ENCODE measurements around the gene FNDC3A.

The FNDC3A gene

GRCh38 chr13:48949566-48950500, 25.9 kb upstream of the FNDC3A start:
- Histone ChIP-seq H3K9me3 (ENCODE audit: control insufficient read depth, insufficient read depth, low read length) (no peaks in the 10 kb centered on the region), H3K27ac (ENCODE audit: low read length) (no peak overlapping the region), H3K4me3 (ENCODE audit: low read length) (no peak overlapping the region), H3K4me1 (ENCODE audit: control insufficient read depth, insufficient read depth, low read length) (no peaks in the 10 kb centered on the region), H3K36me3 (ENCODE audit: control insufficient read depth, insufficient read depth, low read length) (no peaks in the 10 kb centered on the region), H3K27me3 (ENCODE audit: control insufficient read depth, insufficient read depth, low read length) (no peaks in the 10 kb centered on the region)
- DNase-seq (ENCODE audit: low read depth, low spot score): no peak
- WGBS (ENCODE audit: insufficient coverage, insufficient read length): no CpG with 5 or more reads among the region's 4 CpGs

- no peaks in the 10 kb centered on the region for H3K9me3 ChIP-seq (ENCODE audit: control insufficient read depth, insufficient read depth, low read length)
- H3K4me3 ChIP-seq (ENCODE audit: low read length): no peak overlapping the region
- no peaks in the 10 kb centered on the region for H3K36me3 ChIP-seq (ENCODE audit: control insufficient read depth, insufficient read depth, low read length)
- DNase-seq (ENCODE audit: low read depth, low spot score): no peak
- WGBS (ENCODE audit: insufficient coverage, insufficient read length): no CpG with 5 or more reads among the region's 1 CpG
- no peaks in the 10 kb centered on the region for H3K4me1 ChIP-seq (ENCODE audit: control insufficient read depth, insufficient read depth, low read length)
- H3K27ac ChIP-seq (ENCODE audit: low read length): no peak overlapping the region
- H3K27me3 ChIP-seq (ENCODE audit: control insufficient read depth, insufficient read depth, low read length): no peaks in the 10 kb centered on the region
Measured at GRCh38 chr13:48950501-48950875, 25.2 kb upstream of the FNDC3A start.

- DNase-seq (ENCODE audit: low read depth, low spot score): no peak
- Histone ChIP-seq H3K4me3 (ENCODE audit: low read length) (no peak overlapping the region), H3K27ac (ENCODE audit: low read length) (no peak overlapping the region), H3K36me3 (ENCODE audit: control insufficient read depth, insufficient read depth, low read length) (no peaks in the 10 kb centered on the region), H3K27me3 (ENCODE audit: control insufficient read depth, insufficient read depth, low read length) (no peaks in the 10 kb centered on the region), H3K9me3 (ENCODE audit: control insufficient read depth, insufficient read depth, low read length) (no peaks in the 10 kb centered on the region), H3K4me1 (ENCODE audit: control insufficient read depth, insufficient read depth, low read length) (no peaks in the 10 kb centered on the region)
- no CpG with 5 or more reads among the region's 6 CpGs for WGBS (ENCODE audit: insufficient coverage, insufficient read length)
Measured at GRCh38 chr13:48954081-48954480, 21.6 kb upstream of the FNDC3A start.

DNA sequence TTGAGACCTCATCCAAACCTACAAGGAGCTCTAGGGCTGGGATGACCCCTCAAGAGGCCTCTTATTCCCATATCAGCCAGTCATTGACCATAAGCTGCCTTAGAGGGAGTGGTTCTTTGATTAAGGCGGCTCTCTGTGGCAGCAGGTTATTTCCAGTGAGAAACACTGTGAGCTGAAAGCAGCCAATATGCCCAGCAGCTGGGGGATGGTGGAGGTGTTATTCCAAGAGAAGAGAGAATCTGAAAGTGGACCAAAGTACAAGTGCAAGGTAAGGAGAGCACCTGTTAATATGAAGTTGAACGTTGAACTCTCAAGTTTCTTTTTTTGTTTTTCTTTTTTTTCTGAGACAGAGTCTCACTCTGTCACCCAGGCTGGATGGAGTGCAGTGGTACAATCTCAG, 20.2 kb upstream of the FNDC3A start:
- no peaks in the 10 kb centered on the region for H3K27me3 ChIP-seq (ENCODE audit: control insufficient read depth, insufficient read depth, low read length)
- no peaks in the 10 kb centered on the region for H3K9me3 ChIP-seq (ENCODE audit: control insufficient read depth, insufficient read depth, low read length)
- H3K4me1 ChIP-seq (ENCODE audit: control insufficient read depth, insufficient read depth, low read length): no peaks in the 10 kb centered on the region
- no peak for DNase-seq (ENCODE audit: low read depth, low spot score)
- H3K36me3 ChIP-seq (ENCODE audit: control insufficient read depth, insufficient read depth, low read length): no peaks in the 10 kb centered on the region
- no peak overlapping the region for H3K27ac ChIP-seq (ENCODE audit: low read length)
- no CpG with 5 or more reads among the region's 2 CpGs for WGBS (ENCODE audit: insufficient coverage, insufficient read length)
- no peak overlapping the region for H3K4me3 ChIP-seq (ENCODE audit: low read length)

GRCh38 chr13:48961379-48961778, 14.3 kb upstream of the FNDC3A start:
- DNase-seq (ENCODE audit: low read depth, low spot score): no peak
- no peaks in the 10 kb centered on the region for H3K9me3 ChIP-seq (ENCODE audit: control insufficient read depth, insufficient read depth, low read length)
- no peaks in the 10 kb centered on the region for H3K4me1 ChIP-seq (ENCODE audit: control insufficient read depth, insufficient read depth, low read length)
- no peaks in the 10 kb centered on the region for H3K36me3 ChIP-seq (ENCODE audit: control insufficient read depth, insufficient read depth, low read length)
- H3K27ac ChIP-seq (ENCODE audit: low read length): no peak overlapping the region
- no peak overlapping the region for H3K4me3 ChIP-seq (ENCODE audit: low read length)
- no peaks in the 10 kb centered on the region for H3K27me3 ChIP-seq (ENCODE audit: control insufficient read depth, insufficient read depth, low read length)
- no CpG with 5 or more reads among the region's 2 CpGs for WGBS (ENCODE audit: insufficient coverage, insufficient read length)

GRCh38 chr13:48962281-48962680, 13.4 kb upstream of the FNDC3A start:
- H3K27me3 ChIP-seq (ENCODE audit: control insufficient read depth, insufficient read depth, low read length): no peaks in the 10 kb centered on the region
- no peak for DNase-seq (ENCODE audit: low read depth, low spot score)
- H3K36me3 ChIP-seq (ENCODE audit: control insufficient read depth, insufficient read depth, low read length): no peaks in the 10 kb centered on the region
- no peak overlapping the region for H3K27ac ChIP-seq (ENCODE audit: low read length)
- H3K9me3 ChIP-seq (ENCODE audit: control insufficient read depth, insufficient read depth, low read length): no peaks in the 10 kb centered on the region
- H3K4me3 ChIP-seq (ENCODE audit: low read length): no peak overlapping the region
- WGBS (ENCODE audit: insufficient coverage, insufficient read length): no CpG with 5 or more reads among the region's 4 CpGs
- no peaks in the 10 kb centered on the region for H3K4me1 ChIP-seq (ENCODE audit: control insufficient read depth, insufficient read depth, low read length)

GRCh38 chr13:48965736-48966135, 10.0 kb upstream of the FNDC3A start:
- no peaks in the 10 kb centered on the region for H3K27me3 ChIP-seq (ENCODE audit: control insufficient read depth, insufficient read depth, low read length)
- no peaks in the 10 kb centered on the region for H3K9me3 ChIP-seq (ENCODE audit: control insufficient read depth, insufficient read depth, low read length)
- no peaks in the 10 kb centered on the region for H3K4me1 ChIP-seq (ENCODE audit: control insufficient read depth, insufficient read depth, low read length)
- no peak overlapping the region for H3K4me3 ChIP-seq (ENCODE audit: low read length)
- H3K36me3 ChIP-seq (ENCODE audit: control insufficient read depth, insufficient read depth, low read length): no peaks in the 10 kb centered on the region
- DNase-seq (ENCODE audit: low read depth, low spot score): no peak
- WGBS (ENCODE audit: insufficient coverage, insufficient read length): 100% methylated on average over 1 of the region's 2 CpGs
- H3K27ac ChIP-seq (ENCODE audit: low read length): no peak overlapping the region

- no CpG with 5 or more reads among the region's 1 CpG for WGBS (ENCODE audit: insufficient coverage, insufficient read length)
- no peaks in the 10 kb centered on the region for H3K36me3 ChIP-seq (ENCODE audit: control insufficient read depth, insufficient read depth, low read length)
- no peak overlapping the region for H3K4me3 ChIP-seq (ENCODE audit: low read length)
- H3K27ac ChIP-seq (ENCODE audit: low read length): no peak overlapping the region
- H3K27me3 ChIP-seq (ENCODE audit: control insufficient read depth, insufficient read depth, low read length): no peaks in the 10 kb centered on the region
- H3K9me3 ChIP-seq (ENCODE audit: control insufficient read depth, insufficient read depth, low read length): no peaks in the 10 kb centered on the region
- no peak for DNase-seq (ENCODE audit: low read depth, low spot score)
- no peaks in the 10 kb centered on the region for H3K4me1 ChIP-seq (ENCODE audit: control insufficient read depth, insufficient read depth, low read length)
Measured at GRCh38 chr13:48969685-48970084, 6.0 kb upstream of the FNDC3A start.

- Histone ChIP-seq H3K9me3 (ENCODE audit: control insufficient read depth, insufficient read depth, low read length) (no peaks in the 10 kb centered on the region), H3K4me3 (ENCODE audit: low read length) (no peak overlapping the region), H3K36me3 (ENCODE audit: control insufficient read depth, insufficient read depth, low read length) (no peaks in the 10 kb centered on the region), H3K4me1 (ENCODE audit: control insufficient read depth, insufficient read depth, low read length) (no peaks in the 10 kb centered on the region), H3K27ac (ENCODE audit: low read length) (no peak overlapping the region), H3K27me3 (ENCODE audit: control insufficient read depth, insufficient read depth, low read length) (no peaks in the 10 kb centered on the region)
- DNase-seq (ENCODE audit: low read depth, low spot score): no peak
- WGBS (ENCODE audit: insufficient coverage, insufficient read length): no CpG with 5 or more reads among the region's 1 CpG
Measured at GRCh38 chr13:48973845-48974431, 1.8 kb upstream of the FNDC3A start.

DNA sequence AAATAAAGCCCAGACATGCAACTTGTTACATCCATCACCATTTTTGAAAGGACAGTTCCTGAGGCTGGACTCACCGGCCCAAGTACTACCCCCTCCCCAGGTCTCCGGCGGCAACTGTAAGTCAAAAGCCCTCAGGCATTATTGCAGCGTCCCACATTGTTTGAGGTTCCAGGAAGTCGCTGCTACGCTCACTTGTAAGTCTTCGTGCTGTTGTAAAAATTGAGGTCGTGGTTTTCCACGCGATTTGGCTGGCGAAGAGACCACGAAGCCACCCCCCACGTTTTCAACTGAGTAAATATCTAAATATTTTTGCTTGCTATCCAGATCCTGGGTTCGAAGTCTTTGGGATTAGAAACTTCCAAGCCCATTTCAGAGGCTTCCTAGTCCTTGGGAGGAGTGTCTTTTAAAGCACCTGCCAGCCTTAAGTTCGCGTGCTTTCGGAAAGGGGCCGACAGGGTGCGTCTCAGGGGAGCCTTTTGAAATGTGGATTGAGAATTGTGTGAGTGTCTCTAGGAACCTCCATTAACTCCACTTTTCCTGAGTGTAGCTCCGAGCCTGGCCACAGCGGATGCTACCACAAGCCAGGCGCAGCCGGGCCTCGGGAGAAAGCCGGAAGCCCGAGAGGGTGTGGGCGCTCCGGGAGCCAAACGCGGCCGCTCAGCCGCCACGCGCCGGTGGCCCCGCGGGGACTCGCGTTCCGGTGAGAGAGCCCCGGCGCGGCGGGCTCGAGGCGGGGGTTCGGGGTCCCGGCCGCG, 434 bp upstream of the FNDC3A start:
- H3K36me3 ChIP-seq (ENCODE audit: control insufficient read depth, insufficient read depth, low read length): no peaks in the 10 kb centered on the region
- no peaks in the 10 kb centered on the region for H3K27me3 ChIP-seq (ENCODE audit: control insufficient read depth, insufficient read depth, low read length)
- peaks cover 1% of the 10 kb centered on the region; the same call in 1 of the 2 replicates for H3K4me1 ChIP-seq (ENCODE audit: control insufficient read depth, insufficient read depth, low read length)
- no peak for DNase-seq (ENCODE audit: low read depth, low spot score)
- no peak overlapping the region for H3K27ac ChIP-seq (ENCODE audit: low read length)
- WGBS (ENCODE audit: insufficient coverage, insufficient read length): no CpG with 5 or more reads among the region's 50 CpGs
- peak overlapping the region; percentile 67 for H3K4me3 ChIP-seq (ENCODE audit: low read length)
- H3K9me3 ChIP-seq (ENCODE audit: control insufficient read depth, insufficient read depth, low read length): no peaks in the 10 kb centered on the region
